A172 (cell line): Measurements from ENCODE around the gene TNN. TPM values are rescaled to one million over a fixed set of nuclear protein-coding genes. Genes with fewer than 3 reads are reported as not detected.

Experiments used
- DNase-seq: peaks from one replicate; pipeline ENCODE4 v3.0.0-alpha.2; 2015; ENCODE audit warnings: low spot score
- total RNA-seq: library from RNA; depleted of rRNA; stranded (reverse); fragments of >200 nt; shearing (Covaris generic); gene quantifications from 2 replicates; pipeline ENCODE4 v1.2.3, GENCODE V29; 2014

Gene TNN
- total RNA-seq, 1 experiment from 2014 or later, result not detected

- no peak for DNase-seq
These were observed 79.9 kb downstream of the TNN start for GRCh38 chr1:175147569-175147968.

- no peak for DNase-seq
These were observed 80.4 kb downstream of the TNN start for GRCh38 chr1:175148068-175148467.

GRCh38 chr1:175150596-175151319, 83.1 kb downstream of the TNN start:
- DNase-seq, result peak; percentile 73

- peak; percentile 34 for DNase-seq
These were observed 84.5 kb downstream of the TNN start for GRCh38 chr1:175152006-175152652.

GRCh38 chr1:175154629-175155472, 87.2 kb downstream of the TNN start:
- peak; percentile 57 for DNase-seq

GRCh38 chr1:175155473-175155856, 87.8 kb downstream of the TNN start:
- no peak for DNase-seq

- no peak for DNase-seq
These were observed 88.3 kb downstream of the TNN start for GRCh38 chr1:175155936-175156335.

GRCh38 chr1:175157200-175157599, 89.6 kb downstream of the TNN start:
- no peak for DNase-seq

GRCh38 chr1:175158170-175158591, 90.5 kb downstream of the TNN start:
- no peak for DNase-seq

- DNase-seq, result no peak
These were observed 95.3 kb downstream of the TNN start for GRCh38 chr1:175162955-175163354.

GRCh38 chr1:175163702-175164101, 96.1 kb downstream of the TNN start:
- no peak for DNase-seq

GRCh38 chr1:175164751-175165150, 97.1 kb downstream of the TNN start:
- no peak for DNase-seq

- DNase-seq, result no peak
These were observed 99.1 kb downstream of the TNN start for GRCh38 chr1:175166746-175167145.

- DNase-seq, result no peak
These were observed 100.2 kb downstream of the TNN start for GRCh38 chr1:175167861-175168260.

- no peak for DNase-seq
These were observed 101.1 kb downstream of the TNN start for GRCh38 chr1:175168782-175169181.

- peak; percentile 57 for DNase-seq
These were observed 101.8 kb downstream of the TNN start for GRCh38 chr1:175169286-175170018.

- no peak for DNase-seq
These were observed 103.6 kb downstream of the TNN start for GRCh38 chr1:175171036-175171913.

GRCh38 chr1:175172503-175172902, 104.9 kb downstream of the TNN start:
- no peak for DNase-seq

GRCh38 chr1:175173531-175173930, 105.9 kb downstream of the TNN start:
- DNase-seq, result no peak

GRCh38 chr1:175174309-175175102, 106.9 kb downstream of the TNN start:
- DNase-seq, result no peak
